Upper lobe of right lung (tissue), 1 donor: Measurements from ENCODE around the gene OPCML. TPM values are rescaled to one million over a fixed set of nuclear protein-coding genes. Genes with fewer than 3 reads are reported as not detected.

Experiments used
- ATAC-seq: fragments of 200-7000 bp; cut with Tn5 transposase; one replicate; pipeline ENCODE4 v1.9.1; 2020; ENCODE audit warnings: mild to moderate bottlenecking, moderate library complexity
- DNase-seq: peaks from one replicate; pipeline ENCODE4 v3.0.0-alpha.2; 2020
- H3K27ac ChIP-seq: fragments of 200-600 bp; one replicate; pipeline ENCODE4 v1.8.0; 2022
- H3K27me3 ChIP-seq: fragments of 200-600 bp; one replicate; pipeline ENCODE4 v1.8.0; 2022; ENCODE audit warnings: mild to moderate bottlenecking
- H3K36me3 ChIP-seq: fragments of 200-600 bp; one replicate; pipeline ENCODE4 v1.8.0; 2022
- H3K4me1 ChIP-seq: fragments of 200-600 bp; one replicate; pipeline ENCODE4 v1.8.0; 2022
- H3K4me3 ChIP-seq: fragments of 200-600 bp; one replicate; pipeline ENCODE4 v1.8.0; 2022; ENCODE audit warnings: mild to moderate bottlenecking
- H3K9me3 ChIP-seq: fragments of 200-600 bp; one replicate; pipeline ENCODE4 v1.8.0; 2022
- intact Hi-C: fragments of 100-400 bp; cut with DNase I; formaldehyde crosslinking; loops from one replicate; pipeline ENCODE4 v1.11.0; 2022
- total RNA-seq: library from RNA; stranded (reverse); fragmentation: NEBNext Ultra II Directional; extraction: Animal tissue kit (Norgen Biotek cat#: 25700); gene quantifications from one replicate; pipeline ENCODE4 v1.2.1, GENCODE V29; 2021
- TF ChIP-seq, protein P1 (sequence below): fragments of 200-600 bp; IDR thresholded peaks from one replicate; pipeline ENCODE4 v1.8.0; 2022; ENCODE audit warnings: antibody characterized with exemption
- donor health status: DM: no; HTN: yes; CAD: no; lungs with severe emphysema.

The OPCML gene
- total RNA-seq, 1 donor from 2014 or later, result not detected

DNA sequence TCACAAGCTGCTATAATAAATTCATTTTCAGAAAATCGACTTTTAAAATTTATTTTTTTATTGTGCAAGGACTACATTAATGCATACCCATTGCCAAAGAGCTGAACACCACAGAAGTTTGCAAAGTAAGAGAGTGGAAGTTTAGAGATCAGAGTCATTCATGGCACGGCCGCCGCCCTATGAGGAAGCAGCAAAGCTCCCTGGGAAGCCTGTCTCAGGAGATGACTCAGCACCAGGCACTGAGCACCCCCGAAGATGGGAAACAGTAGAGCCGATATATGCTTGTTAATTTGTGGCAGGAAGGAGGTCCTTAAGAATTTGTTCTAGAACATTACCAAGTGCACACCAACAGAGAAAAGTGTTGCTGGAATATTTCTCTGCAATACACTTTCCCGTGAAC lies 693.7 kb downstream of the OPCML start:
- Histone ChIP-seq H3K27ac (no peak overlapping the region), H3K36me3 (no peaks in the 10 kb centered on the region), H3K27me3 (no peaks in the 10 kb centered on the region), H3K9me3 (no peaks in the 10 kb centered on the region), H3K4me3 (no peak overlapping the region), H3K4me1 (no peaks in the 10 kb centered on the region)
- ATAC-seq (no peak), DNase-seq (no peak)
- TF ChIP-seq, protein P1, sequence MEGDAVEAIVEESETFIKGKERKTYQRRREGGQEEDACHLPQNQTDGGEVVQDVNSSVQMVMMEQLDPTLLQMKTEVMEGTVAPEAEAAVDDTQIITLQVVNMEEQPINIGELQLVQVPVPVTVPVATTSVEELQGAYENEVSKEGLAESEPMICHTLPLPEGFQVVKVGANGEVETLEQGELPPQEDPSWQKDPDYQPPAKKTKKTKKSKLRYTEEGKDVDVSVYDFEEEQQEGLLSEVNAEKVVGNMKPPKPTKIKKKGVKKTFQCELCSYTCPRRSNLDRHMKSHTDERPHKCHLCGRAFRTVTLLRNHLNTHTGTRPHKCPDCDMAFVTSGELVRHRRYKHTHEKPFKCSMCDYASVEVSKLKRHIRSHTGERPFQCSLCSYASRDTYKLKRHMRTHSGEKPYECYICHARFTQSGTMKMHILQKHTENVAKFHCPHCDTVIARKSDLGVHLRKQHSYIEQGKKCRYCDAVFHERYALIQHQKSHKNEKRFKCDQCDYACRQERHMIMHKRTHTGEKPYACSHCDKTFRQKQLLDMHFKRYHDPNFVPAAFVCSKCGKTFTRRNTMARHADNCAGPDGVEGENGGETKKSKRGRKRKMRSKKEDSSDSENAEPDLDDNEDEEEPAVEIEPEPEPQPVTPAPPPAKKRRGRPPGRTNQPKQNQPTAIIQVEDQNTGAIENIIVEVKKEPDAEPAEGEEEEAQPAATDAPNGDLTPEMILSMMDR, result no peak
- intact Hi-C loops, result no loop called here

- Histone ChIP-seq H3K27ac (no peak overlapping the region), H3K4me1 (no peaks in the 10 kb centered on the region), H3K9me3 (no peaks in the 10 kb centered on the region), H3K4me3 (no peak overlapping the region), H3K36me3 (no peaks in the 10 kb centered on the region), H3K27me3 (no peaks in the 10 kb centered on the region)
- intact Hi-C loops, result no loop called here
- ATAC-seq (no peak), DNase-seq (no peak)
- TF ChIP-seq, protein P1, result no peak
These were observed 701.0 kb downstream of the OPCML start for GRCh38 chr11:132831272-132831671.

DNA sequence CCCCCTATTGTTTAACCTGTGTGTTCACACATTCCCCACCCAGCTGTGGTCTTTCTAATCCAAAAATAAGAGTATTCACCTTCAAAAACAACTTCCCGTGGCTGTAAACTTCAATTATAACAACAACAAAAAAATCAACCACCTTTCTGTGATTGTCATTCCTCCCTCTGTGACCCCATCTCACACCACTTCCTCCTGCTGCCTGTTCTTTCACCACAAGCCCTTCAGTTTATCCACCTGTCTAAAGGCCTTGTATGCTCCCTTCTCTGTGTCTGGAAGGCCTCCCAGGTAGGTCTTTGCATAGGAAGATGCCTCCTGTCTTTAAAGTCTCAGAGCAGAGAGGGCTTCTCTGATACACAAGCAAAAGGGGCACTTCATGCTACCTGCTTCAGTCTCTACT lies 707.7 kb downstream of the OPCML start:
- H3K9me3 ChIP-seq, result no peaks in the 10 kb centered on the region
- no peak overlapping the region for H3K4me3 ChIP-seq
- H3K4me1 ChIP-seq, result no peaks in the 10 kb centered on the region
- intact Hi-C loops, result no loop called here
- TF ChIP-seq, protein P1, result no peak
- no peaks in the 10 kb centered on the region for H3K36me3 ChIP-seq
- DNase-seq, result no peak
- no peak overlapping the region for H3K27ac ChIP-seq
- no peaks in the 10 kb centered on the region for H3K27me3 ChIP-seq
- ATAC-seq, result no peak

- TF ChIP-seq, protein P1, result no peak
- DNase-seq, result no peak
- no peak overlapping the region for H3K27ac ChIP-seq
- no peak overlapping the region for H3K4me3 ChIP-seq
- H3K27me3 ChIP-seq, result no peaks in the 10 kb centered on the region
- H3K9me3 ChIP-seq, result no peaks in the 10 kb centered on the region
- no peaks in the 10 kb centered on the region for H3K4me1 ChIP-seq
- ATAC-seq, result no peak
- H3K36me3 ChIP-seq, result no peaks in the 10 kb centered on the region
- intact Hi-C loops, result no loop called here
These were observed 710.0 kb downstream of the OPCML start for GRCh38 chr11:132822276-132822675.

DNA sequence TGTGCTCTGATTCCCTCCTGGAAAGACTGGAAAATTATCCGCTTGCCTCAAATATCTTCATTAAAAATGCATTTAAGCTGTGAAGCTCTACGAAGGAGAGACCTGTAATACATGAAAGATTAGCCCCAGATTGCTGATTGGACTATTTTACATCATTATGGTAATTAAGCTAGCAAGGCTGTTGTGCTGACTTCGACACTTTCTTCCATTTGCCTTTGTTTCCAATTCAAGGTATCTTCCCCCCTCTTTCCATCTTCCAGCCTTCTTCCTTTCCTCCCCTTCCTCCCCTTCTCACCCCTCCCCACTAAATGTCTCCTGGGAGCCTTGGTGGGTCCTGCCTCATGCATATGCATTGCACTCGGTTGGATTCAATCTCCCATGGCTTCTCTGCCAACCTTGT lies 710.8 kb downstream of the OPCML start:
- no peak overlapping the region for H3K27ac ChIP-seq
- ATAC-seq (no peak), DNase-seq (no peak)
- H3K36me3 ChIP-seq, result no peaks in the 10 kb centered on the region
- TF ChIP-seq, protein P1, result no peak
- no peak overlapping the region for H3K4me3 ChIP-seq
- no peaks in the 10 kb centered on the region for H3K27me3 ChIP-seq
- no peaks in the 10 kb centered on the region for H3K9me3 ChIP-seq
- intact Hi-C loops, result no loop called here
- H3K4me1 ChIP-seq, result no peaks in the 10 kb centered on the region

DNA sequence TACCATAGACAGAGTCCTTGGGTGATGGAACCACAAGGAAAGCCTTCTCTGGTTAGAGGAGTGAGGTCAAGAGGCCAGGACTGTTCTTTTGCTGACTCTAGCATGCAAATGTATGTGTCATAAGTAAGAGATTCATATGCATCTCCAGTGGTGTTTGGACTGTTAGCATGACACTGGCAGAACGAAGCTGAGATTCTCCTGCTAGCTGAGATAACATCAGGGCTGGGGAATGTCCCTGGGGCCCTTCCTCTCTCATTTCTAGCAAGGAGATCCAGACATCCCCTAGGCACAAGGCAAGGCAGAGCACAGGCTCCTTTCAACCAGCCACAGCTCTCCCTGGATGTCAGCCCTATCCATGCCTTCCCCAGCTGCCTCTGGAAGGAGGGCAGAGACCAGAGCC lies 711.3 kb downstream of the OPCML start:
- H3K27me3 ChIP-seq, result no peaks in the 10 kb centered on the region
- ATAC-seq (no peak), DNase-seq (no peak)
- no peaks in the 10 kb centered on the region for H3K4me1 ChIP-seq
- H3K36me3 ChIP-seq, result no peaks in the 10 kb centered on the region
- H3K9me3 ChIP-seq, result no peaks in the 10 kb centered on the region
- no peak overlapping the region for H3K27ac ChIP-seq
- TF ChIP-seq, protein P1, result no peak
- H3K4me3 ChIP-seq, result no peak overlapping the region
- intact Hi-C loops, result no loop called here
